Activated CD8-positive, alpha-beta memory T cell treated with anti-CD3 and anti-CD28 coated beads, Interleukin-2, amount 50 U/mL, for 48 hours (primary cell): ENCODE measurements around the gene DBNL.
A peak's percentile ranks its signal among the peaks of the same experiment; 100 is the strongest.

Experiments used
- DNase-seq: peaks from one replicate; pipeline ENCODE4 v3.0.0-alpha.2; 2020

Gene DBNL

GRCh38 chr7:44043902-44044301 lies 600 bp upstream of the DBNL start:
- no peak for DNase-seq

DNA sequence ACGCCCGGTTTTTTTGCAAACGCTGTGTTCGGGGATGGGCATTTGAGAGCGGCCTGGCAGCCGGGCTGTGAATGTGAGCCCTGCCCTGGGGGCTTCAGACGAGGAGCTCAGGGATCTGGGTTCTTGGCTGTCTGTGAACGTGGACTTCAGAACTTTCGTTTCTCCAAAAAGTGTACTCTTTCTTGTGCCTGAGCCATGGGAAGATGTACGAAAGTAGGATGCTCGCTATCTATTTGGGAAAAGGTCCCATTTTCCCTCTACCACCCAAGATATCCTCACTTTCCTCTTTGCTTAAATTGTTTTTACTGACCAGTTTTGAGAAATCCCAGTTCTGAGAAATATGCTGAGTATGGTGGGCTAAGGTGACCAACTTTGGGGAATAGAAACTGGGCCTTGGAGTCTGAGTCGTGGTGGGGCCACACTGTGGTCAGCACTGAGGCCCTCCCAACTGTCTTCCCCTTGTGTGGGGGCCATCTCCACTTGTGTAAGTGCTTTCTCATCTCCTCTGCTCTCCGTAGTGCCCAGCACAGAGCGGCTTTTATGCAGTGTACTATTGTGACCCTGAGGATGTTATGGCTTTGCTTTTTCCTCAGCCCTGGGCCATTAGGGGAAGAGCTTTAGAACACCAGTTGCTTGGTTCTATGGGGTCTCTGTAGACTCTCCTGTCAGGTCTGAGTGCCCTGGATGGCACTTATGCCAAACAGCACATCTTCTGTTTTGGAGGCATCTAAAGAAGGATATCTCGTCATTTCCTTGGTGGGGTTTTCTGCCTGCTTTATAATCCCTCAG lies 918 bp downstream of the DBNL start:
- no peak for DNase-seq

- DNase-seq, result no peak
These were observed 2.0 kb downstream of the DBNL start for GRCh38 chr7:44046321-44047061.

DNA sequence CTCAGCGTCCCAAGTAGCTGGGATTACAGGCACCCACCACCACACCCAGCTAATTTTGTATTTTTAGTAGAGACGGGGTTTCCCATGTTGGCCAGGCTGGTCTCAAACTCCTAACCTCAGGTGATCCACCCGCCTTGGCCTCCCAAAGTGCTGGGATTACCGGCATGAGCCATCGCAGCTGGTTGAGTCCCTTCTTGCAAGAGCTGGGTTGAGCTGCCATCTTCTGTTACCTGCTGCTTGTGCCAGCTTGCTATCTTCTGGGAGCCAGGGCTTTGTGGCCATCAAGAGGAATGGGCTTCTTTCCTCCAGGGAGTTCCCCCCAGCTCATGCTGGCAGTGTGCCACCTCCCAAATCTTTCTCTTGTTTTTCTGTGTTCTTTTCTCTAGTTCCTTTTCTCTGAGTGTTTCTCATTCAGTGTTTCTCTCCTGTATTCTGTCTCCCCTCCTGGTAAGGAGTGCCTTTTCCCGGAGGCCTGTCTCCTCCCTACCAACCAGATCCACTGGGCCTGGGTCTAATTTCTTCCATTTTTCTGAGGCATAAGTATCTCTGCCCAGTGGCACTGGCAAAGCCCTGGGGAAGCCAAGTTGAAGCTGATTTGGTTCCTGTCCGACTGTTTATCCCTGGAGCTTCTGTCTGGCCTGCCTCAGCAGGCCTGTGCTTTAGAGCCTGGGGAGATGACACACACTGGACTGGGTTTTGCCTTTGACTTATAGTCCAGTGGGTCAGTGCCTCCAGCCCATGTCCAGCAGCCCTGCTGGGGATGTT lies 3.7 kb downstream of the DBNL start:
- DNase-seq, result no peak

GRCh38 chr7:44050121-44050914 lies 5.8 kb downstream of the DBNL start:
- DNase-seq, result no peak

GRCh38 chr7:44050915-44051560 lies 6.5 kb downstream of the DBNL start:
- no peak for DNase-seq

- no peak for DNase-seq
These were observed 7.2 kb downstream of the DBNL start for GRCh38 chr7:44051611-44052220.

DNA sequence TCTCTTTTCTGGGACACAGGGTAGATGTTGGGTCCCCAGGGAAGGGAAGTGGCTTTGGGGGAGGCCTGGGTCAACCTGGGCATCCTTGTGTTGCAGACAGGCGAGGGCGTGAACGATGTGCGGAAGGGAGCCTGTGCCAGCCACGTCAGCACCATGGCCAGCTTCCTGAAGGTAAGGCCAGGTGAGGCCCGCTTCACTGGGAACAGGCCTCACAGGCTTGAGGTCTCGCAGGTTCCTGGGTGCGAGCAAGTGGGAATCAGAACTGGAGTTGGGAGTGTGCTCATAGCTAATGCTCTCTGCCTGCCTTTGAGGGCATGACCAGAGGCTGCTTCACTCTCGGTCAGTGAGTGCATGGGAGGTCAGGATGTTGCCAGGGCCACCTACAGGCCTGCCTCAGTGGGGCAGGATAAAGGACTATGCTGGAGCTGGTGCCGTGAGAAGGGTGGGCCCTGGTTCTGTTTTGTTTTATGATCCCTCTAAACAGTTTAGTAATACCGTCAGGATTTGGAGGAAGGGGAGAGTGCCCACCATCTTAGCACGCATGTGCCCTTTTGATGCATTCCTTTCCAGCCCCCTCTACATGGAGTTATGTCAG lies 8.4 kb downstream of the DBNL start:
- DNase-seq, result peak; percentile 47

GRCh38 chr7:44056681-44057080 lies 12.2 kb downstream of the DBNL start:
- no peak for DNase-seq

DNA sequence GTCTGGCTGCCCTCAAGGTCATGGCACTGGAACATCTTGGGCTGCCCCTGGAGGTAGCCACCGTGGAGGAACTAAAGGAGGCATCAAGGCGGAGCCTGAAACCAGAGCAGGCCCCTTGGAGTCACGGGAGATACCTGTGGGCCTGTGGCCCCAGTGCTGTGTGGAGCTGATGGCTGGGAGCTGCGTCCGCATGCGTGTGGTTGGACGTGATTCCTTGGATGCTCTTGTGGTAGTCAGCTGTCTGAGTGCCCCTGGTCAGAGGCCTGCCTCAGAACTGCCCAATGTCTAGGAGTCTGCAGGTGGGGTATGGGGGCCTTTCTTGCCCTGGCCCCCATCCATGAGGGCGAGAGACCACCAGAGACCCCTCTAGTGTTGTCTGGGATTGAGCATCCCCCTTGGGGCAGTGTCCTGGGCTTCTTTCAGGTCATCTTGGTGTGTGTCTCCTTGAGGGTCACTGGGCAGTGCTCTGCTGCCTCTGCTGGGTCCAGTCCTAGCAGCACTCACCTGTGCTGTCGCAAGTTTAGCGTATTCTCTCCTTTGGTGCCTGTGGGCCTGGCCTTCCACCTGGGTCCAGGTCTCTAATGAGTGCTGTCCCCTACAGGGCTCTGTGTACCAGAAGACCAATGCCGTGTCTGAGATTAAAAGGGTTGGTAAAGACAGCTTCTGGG lies 12.8 kb downstream of the DBNL start:
- no peak for DNase-seq

- no peak for DNase-seq
These were observed 13.6 kb downstream of the DBNL start for GRCh38 chr7:44057849-44058758.

DNA sequence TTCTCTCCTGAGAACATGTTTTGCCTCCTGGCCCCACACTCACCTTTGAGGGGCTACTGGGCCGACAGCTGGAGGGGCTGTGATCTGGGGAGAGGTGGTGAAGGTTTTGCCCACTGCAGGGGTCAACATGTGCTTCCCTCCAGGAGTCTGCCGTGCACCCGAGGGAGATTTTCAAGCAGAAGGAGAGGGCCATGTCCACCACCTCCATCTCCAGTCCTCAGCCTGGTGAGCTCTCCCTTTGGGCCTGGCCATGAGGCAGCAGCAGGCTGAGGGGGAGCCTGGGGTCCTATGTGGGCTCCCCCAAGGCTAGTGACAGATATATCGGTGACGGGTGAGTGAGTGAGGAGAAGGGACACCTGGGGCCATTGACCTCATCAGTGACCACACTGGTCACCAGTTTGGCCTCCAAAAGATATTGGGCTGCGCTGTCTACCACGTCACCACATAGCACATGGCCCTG lies 14.3 kb downstream of the DBNL start:
- DNase-seq, result no peak

- no peak for DNase-seq
These were observed 15.0 kb downstream of the DBNL start for GRCh38 chr7:44059219-44060090.

DNA sequence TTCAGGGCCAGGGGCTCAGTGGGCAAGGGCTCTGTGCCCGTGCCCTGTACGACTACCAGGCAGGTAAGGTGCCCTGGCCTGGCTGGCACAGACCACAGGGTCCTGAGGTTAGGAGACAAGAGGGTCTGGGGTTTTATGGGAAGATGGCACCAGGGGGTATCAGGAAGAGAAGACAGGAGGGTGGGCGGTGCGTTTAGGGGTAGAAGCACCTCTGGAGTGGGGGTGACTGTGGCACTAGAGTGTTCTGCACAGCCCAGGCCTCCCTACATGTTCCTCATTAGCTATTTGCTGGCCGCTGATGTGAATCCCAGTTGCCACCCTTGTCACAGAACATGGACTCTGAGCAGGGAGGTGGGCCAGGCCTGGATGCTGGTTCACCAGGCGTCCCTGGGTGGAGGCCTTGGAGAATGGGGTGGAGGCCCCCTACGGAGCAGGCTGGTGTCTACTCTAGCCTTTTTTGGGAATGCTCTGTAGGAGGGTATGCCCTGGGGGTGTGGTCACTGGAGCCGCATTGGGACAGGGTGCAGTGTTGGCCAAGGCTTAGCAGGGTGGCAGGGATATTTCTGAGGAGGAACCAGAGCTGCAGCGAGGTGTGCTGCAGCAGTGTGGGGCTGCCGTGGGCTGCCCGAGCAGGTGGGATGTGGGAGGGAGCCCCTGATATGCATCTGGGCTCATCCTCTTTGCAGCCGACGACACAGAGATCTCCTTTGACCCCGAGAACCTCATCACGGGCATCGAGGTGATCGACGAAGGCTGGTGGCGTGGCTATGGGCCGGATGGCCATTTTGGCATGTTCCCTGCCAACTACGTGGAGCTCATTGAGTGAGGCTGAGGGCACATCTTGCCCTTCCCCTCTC lies 15.8 kb downstream of the DBNL start:
- no peak for DNase-seq

- no peak for DNase-seq
These were observed 16.6 kb downstream of the DBNL start for GRCh38 chr7:44060948-44061644.

DNA sequence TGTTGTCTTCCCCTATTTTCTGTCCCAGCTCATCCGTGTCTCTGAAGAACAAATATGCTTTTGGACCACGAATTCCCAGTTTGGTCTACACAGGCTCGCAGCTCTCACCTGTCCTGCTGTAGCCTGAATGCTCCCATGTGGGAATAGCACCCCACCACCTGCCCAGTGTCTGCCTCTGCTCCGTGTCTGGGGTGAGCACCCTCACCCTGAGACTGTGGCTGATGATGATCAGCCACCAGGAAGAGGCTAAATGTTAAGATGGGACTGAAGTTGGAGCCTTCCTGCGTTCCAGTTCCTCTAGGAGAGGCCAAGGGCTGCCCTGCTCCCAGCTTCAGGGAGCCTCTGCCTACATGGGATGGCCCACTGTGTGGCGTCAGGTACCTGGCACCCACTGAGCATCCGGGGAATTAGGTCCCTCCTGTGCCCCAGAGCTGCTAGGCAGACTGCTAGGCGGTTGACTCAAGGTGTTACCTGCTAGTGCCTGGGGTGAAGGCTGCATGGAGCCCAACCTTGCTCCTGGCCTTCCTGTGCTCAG lies 17.2 kb downstream of the DBNL start:
- DNase-seq, result no peak
